SW480 (cell line): ENCODE measurements around the gene MYL12A.
A peak's percentile ranks its signal among the peaks of the same experiment; 100 is the strongest.
"Not testable (repeated sequence)": the region's sequence is repeated elsewhere in the genome, so short reads cannot be mapped to it uniquely, and the experiment has no call there.

Experiments used
- DNase-seq: peaks from one replicate; pipeline ENCODE4 v3.0.0-alpha.2; 2016; ENCODE audit warnings: low spot score

The MYL12A gene

GRCh38 chr18:3255611-3256165 lies 8.1 kb downstream of the MYL12A start:
- DNase-seq, result no peak

GRCh38 chr18:3256693-3257626 lies 9.4 kb downstream of the MYL12A start:
- no peak for DNase-seq

- no peak for DNase-seq
Measured at GRCh38 chr18:3257627-3258120, 10.1 kb downstream of the MYL12A start.

- DNase-seq, result no peak
Measured at GRCh38 chr18:3260995-3261372, 13.4 kb downstream of the MYL12A start.

GRCh38 chr18:3261373-3262233 lies 14.0 kb downstream of the MYL12A start, which contains the start of gene MYL12B:
Gene MYL12B (plus strand): TSS chr18:3262133. CDS start chr18:3272899, 10,766 bp downstream.
- peak; percentile 94 for DNase-seq

GRCh38 chr18:3262234-3263131 lies 14.9 kb downstream of the MYL12A start:
- peak; percentile 69 for DNase-seq

GRCh38 chr18:3263132-3263700 lies 15.6 kb downstream of the MYL12A start:
- no peak for DNase-seq

GRCh38 chr18:3264362-3264761 lies 16.8 kb downstream of the MYL12A start:
- no peak for DNase-seq

- DNase-seq, result no peak
Measured at GRCh38 chr18:3265564-3266033, 18.0 kb downstream of the MYL12A start.

- no peak for DNase-seq
Measured at GRCh38 chr18:3266062-3266608, 18.5 kb downstream of the MYL12A start.

GRCh38 chr18:3268306-3268705 lies 20.7 kb downstream of the MYL12A start:
- peak; percentile 28 for DNase-seq

- DNase-seq, result no peak
Measured at GRCh38 chr18:3269241-3269913, 21.8 kb downstream of the MYL12A start.

GRCh38 chr18:3269914-3270299 lies 22.3 kb downstream of the MYL12A start:
- no peak for DNase-seq

GRCh38 chr18:3273042-3273441 lies 25.4 kb downstream of the MYL12A start:
- no peak for DNase-seq

- DNase-seq, result not testable (repeated sequence)
Measured at GRCh38 chr18:3277643-3278213, 30.1 kb downstream of the MYL12A start.

- DNase-seq, result no peak
Measured at GRCh38 chr18:3279201-3280185, 31.9 kb downstream of the MYL12A start.

- DNase-seq, result peak; percentile 84
Measured at GRCh38 chr18:3281456-3282400, 34.1 kb downstream of the MYL12A start.
